Epidermal melanocyte (primary cell): ENCODE data around the gene ZRANB2.

Source experiments
- DNase-seq: peaks from one replicate; pipeline ENCODE4 v3.0.0; 2011; ENCODE audit warnings: low spot score; ENCODE audit not compliant: insufficient read length

The ZRANB2 gene, protein sequence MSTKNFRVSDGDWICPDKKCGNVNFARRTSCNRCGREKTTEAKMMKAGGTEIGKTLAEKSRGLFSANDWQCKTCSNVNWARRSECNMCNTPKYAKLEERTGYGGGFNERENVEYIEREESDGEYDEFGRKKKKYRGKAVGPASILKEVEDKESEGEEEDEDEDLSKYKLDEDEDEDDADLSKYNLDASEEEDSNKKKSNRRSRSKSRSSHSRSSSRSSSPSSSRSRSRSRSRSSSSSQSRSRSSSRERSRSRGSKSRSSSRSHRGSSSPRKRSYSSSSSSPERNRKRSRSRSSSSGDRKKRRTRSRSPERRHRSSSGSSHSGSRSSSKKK

GRCh38 chr1:71080739-71081696, at the start of gene ZRANB2:
Gene ZRANB2, minus strand, starts transcription at chr1:71081035. Its CDS starts 40 bp downstream, at chr1:71080995.
- peak; percentile 81 for DNase-seq

DNA sequence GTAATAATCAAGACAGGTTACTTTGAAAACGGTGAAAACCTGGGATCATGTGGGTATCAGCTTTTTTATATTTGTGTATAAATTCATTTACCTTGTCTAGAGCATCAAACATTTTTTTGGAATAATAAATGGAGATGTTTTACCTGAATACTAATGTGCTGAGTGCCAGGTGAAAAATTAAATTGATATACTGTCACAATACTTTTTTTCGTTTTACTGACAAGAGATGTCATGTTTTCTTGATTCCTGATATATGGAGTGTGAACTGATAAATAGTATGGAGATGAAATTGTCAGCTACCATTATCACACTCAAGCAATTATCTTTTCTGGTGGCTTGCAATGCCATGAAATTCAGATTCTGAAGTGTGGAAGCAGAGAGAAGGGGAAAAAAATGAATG, 47.2 kb upstream of the ZRANB2 start:
- no peak for DNase-seq

GRCh38 chr1:71118086-71118485, 37.3 kb upstream of the ZRANB2 start:
- no peak for DNase-seq

GRCh38 chr1:71116729-71117128, 35.9 kb upstream of the ZRANB2 start:
- no peak for DNase-seq

DNA sequence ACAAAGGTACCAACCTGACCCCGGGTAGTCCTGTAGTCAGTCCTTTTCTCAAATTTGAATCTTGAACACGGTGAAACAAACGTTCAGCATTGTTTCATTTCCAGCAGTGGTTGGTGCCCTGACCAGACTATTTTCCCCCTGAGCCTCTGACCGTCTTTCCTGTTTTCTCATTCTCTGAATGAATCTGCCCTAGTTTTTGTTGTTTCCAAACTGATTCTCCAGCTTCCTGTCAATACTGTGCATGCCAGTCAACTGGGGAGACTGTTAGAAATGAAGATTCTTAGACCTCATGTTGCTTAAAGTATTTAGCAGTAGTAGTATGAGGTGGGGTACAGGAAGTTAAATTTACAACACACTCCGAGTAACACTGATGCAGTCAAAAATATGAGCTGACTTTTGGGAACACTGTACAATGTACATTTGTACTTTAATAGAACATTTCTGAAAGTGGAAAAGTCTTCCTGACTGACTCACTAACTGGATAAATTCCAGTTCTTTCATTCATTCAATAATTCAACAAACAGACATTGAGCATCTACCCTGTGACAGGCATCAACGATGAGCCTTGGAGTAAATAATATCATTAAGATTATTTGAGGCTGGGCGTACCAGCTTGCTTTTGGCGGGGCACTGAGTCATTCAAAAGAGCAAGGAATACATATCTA, 26.0 kb upstream of the ZRANB2 start:
- no peak for DNase-seq

GRCh38 chr1:71104417-71104816, 23.6 kb upstream of the ZRANB2 start:
- DNase-seq = no peak

GRCh38 chr1:71101839-71102376, 21.1 kb upstream of the ZRANB2 start:
- no peak for DNase-seq

DNA sequence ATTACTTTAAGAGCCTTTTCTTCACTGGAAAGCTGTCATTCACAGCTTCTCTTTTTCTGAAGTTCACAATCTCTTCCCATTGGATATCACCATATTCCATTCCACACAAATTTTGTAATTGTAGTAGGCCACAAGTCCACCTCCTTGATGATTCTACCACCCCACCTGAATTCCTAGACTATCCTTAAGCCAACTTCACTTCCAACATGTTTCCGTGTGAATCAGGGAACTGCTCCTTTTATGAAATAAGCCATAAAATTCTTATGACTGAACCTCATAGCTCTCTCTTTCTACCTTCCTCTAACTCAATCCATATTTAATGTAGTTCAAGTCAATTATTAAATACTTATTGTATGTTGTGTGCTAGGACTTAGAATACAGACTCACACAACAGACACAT, 16.6 kb upstream of the ZRANB2 start:
- no peak for DNase-seq

DNA sequence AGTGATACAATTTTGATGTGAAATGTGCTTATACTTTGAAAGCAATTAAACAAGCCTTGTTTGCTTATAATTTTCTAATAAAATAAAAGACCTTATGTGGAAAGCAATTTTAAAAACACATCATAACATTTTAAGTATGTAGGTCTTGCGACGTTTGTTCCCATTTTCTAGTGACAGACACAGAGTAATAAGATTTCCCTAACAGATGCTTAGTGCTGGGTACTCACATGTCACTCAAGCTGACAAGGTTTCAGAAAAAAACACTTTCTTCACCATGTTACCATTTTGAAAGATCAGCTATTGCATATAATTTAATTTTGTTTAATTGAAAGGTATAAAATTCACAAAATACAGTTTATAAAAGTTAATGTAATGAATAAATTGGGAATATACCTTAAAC, 14.1 kb upstream of the ZRANB2 start:
- DNase-seq = no peak

- no peak for DNase-seq
These were observed 13.1 kb upstream of the ZRANB2 start for GRCh38 chr1:71093938-71094337.

- DNase-seq = no peak
These were observed 8.9 kb upstream of the ZRANB2 start for GRCh38 chr1:71089536-71090270.

DNA sequence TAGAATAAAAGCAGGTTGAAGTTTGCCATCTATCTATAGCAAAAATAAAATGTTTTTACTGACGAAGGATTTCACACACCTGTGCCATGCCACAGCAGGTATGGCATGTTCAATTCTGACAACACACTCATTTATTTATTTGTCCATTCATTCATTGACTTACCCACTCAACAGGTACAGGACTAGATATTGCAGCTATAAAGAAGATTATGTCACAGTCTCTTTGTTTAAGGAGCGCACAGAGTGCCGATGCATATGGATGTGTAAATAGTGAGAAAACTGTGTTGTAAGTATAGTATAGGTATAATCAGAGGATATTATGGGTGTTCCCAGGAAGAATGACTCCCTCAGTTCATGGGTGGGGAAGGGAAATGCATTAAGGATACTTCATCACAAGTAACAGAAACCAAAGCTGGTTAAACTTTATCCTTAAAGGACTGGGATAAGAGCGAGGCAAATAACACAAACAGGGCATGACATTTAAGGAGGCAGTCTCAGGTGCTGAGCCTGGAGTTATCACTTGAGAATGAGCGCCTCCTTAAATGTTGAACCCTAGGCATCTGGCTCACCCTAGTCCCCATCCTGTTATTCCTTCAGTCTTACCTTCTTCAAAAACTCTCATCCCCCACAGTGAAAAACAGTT, 7.9 kb upstream of the ZRANB2 start:
- no peak for DNase-seq

DNA sequence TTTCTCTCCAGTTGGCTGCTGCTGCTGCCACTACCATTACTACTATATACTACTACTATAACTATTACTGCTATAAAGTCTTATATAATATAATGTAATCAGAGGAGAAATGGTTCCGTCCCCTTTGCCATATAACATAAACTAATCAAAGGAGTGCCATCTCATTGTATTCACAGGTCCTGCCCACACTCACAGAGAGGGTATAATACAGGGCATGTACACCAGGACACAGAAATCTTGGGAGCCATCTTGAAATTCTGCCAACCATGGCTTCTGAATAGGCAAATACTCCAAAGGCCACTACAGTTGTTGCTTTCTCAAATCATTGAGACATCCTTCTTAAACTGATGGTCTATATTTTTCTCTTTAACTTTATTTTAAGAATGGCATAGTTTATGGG, 6.9 kb upstream of the ZRANB2 start:
- no peak for DNase-seq

DNA sequence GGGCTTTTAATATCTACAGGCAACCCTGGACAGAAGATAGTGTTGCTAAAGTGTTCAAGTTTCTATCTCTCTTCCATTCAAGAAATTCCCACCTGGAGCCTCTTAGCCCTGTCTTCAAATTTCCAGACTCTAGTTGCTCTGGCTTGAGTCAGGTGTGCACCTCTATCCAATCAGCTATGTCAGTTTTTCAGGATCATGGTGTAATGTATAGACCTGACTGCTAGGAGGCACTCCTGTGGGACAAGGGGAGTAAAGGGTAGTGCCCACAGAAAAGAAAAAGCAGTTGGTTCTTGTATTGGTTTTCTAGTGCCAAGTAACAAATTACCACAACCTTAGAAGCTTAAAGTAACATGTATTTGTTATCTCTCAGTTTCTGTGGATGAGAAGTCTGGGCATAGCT, 6.2 kb upstream of the ZRANB2 start:
- no peak for DNase-seq

DNA sequence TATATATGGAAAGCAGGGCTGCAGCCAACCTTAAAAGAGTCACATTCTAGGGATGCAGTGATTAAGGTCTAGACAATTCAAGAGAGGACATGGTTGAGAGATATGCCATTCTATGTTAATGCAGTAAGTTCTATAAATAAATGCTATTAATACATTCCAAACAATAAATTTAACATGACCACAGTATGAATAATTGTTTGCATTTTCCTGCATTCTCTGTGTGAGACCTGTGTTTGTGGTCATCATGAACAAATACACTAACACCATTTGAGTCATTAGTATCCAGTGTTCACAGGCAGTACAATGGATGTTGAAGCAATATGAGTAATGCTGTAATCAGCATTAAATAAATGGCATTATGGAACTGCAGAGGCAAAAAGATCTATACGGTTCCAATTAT, 5.5 kb upstream of the ZRANB2 start:
- DNase-seq = no peak

GRCh38 chr1:71083271-71083670, 2.4 kb upstream of the ZRANB2 start:
- DNase-seq = no peak

- no peak for DNase-seq
These were observed 854 bp upstream of the ZRANB2 start for GRCh38 chr1:71081697-71082080.

DNA sequence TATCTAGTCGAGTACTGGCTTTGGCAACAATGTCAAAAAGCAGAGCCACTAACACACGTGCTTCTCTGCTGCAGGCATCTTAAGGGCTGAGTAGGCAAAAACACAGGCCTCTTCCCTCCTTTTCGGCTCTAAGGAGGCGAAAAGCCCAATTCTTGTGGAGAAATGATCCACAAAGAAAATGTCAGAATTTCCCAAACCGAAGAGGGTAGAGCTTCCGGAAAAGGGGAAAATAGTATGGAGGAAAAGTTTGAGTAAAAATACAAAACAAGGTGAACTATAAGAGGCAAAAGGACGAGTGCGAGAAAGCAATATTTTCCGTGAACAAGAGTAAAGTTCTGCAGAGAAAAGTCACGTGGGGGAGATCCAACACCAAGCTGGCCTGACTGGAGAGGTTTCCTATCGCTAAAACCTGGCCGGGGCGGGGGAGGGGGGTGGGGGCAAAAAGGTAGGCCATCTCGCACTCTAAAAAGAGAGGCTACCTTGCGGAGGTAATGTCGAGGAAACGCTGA, 551 bp downstream of the ZRANB2 start:
- no peak for DNase-seq

DNA sequence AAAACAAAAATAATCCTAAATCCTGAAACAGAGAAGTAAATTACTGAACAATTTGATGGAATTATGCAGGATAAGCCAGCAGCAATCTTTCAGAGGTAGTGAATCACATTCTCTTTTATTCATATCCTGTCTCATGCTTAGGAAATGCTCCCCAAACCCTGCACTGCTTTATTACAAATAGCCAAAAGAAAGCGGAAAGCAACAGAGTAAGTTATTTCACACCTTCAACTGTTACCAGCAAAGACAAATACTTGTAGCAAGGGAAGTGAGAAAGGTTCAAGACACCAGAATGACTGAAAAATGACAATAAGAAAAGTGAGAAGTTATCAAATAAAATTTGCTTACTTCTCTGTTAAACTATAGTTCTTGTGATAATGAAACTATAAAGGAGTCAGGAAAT, 6.2 kb downstream of the ZRANB2 start:
- DNase-seq = no peak

GRCh38 chr1:71072273-71072672, 8.6 kb downstream of the ZRANB2 start:
- DNase-seq = no peak
